ENCODE data around the gene ARMCX4. TPM values are rescaled to one million over a fixed set of nuclear protein-coding genes. Genes with fewer than 3 reads are reported as not detected.
"Not testable (repeated sequence)": the region's sequence is repeated elsewhere in the genome, so short reads cannot be mapped to it uniquely, and the experiment has no call there.

The ARMCX4 gene
- 8.3 TPM for polyA plus RNA-seq (2013, experiment 1 of 2; ENCODE audit: insufficient read length)
- 9.2 TPM for polyA plus RNA-seq (2013, experiment 2 of 2; ENCODE audit: insufficient read length)

- DNase-seq = peak; percentile 60
These were observed at the start of gene ARMCX4 for GRCh38 chrX:101485212-101485949. Gene ARMCX4, plus strand, starts transcription at chrX:101485456. Its CDS starts 3,134 bp downstream, at chrX:101488590.

GRCh38 chrX:101442085-101442484 lies 43.2 kb upstream of the ARMCX4 start:
- no peak for DNase-seq

- DNase-seq = no peak
These were observed 36.0 kb upstream of the ARMCX4 start for GRCh38 chrX:101449279-101449678.

- no peak for DNase-seq
These were observed 35.2 kb upstream of the ARMCX4 start for GRCh38 chrX:101450085-101450484.

GRCh38 chrX:101450961-101451360 lies 34.3 kb upstream of the ARMCX4 start:
- no peak for DNase-seq

- no peak for DNase-seq
These were observed 33.2 kb upstream of the ARMCX4 start for GRCh38 chrX:101452056-101452455.

GRCh38 chrX:101460669-101461068 lies 24.6 kb upstream of the ARMCX4 start:
- no peak for DNase-seq

GRCh38 chrX:101462892-101463291 lies 22.4 kb upstream of the ARMCX4 start:
- peak; percentile 26 for DNase-seq

GRCh38 chrX:101478366-101478765 lies 6.9 kb upstream of the ARMCX4 start:
- DNase-seq = peak; percentile 44

- DNase-seq = peak; percentile 54
These were observed 3.0 kb upstream of the ARMCX4 start for GRCh38 chrX:101482296-101482695.

- DNase-seq = no peak
These were observed 1.6 kb upstream of the ARMCX4 start for GRCh38 chrX:101483705-101484104.

GRCh38 chrX:101484135-101484534 lies 1.1 kb upstream of the ARMCX4 start:
- no peak for DNase-seq

- DNase-seq = no peak
These were observed 3.5 kb downstream of the ARMCX4 start for GRCh38 chrX:101488796-101489195.

GRCh38 chrX:101491943-101492342 lies 6.7 kb downstream of the ARMCX4 start:
- DNase-seq = no peak

- DNase-seq = no peak
These were observed 8.0 kb downstream of the ARMCX4 start for GRCh38 chrX:101493225-101493624.

- not testable (repeated sequence) for DNase-seq
These were observed 17.7 kb downstream of the ARMCX4 start for GRCh38 chrX:101502929-101503328.

- DNase-seq = no peak
These were observed 22.1 kb downstream of the ARMCX4 start for GRCh38 chrX:101507372-101507771.

- DNase-seq = no peak
These were observed 22.7 kb downstream of the ARMCX4 start for GRCh38 chrX:101507986-101508385.

GRCh38 chrX:101530944-101531343 lies 45.7 kb downstream of the ARMCX4 start:
- no peak for DNase-seq

Measured in fibroblast of skin of scalp (primary cell).